DMS114 treated with DMSO at 0.1 percent for 48 hours (cell line): ENCODE data around the gene TOMM22.
"Not testable (repeated sequence)": the region's sequence is repeated elsewhere in the genome, so short reads cannot be mapped to it uniquely, and the experiment has no call there.

Experiments
- DNase-seq: peaks from one replicate; lab custom pipeline; 2025; ENCODE audit not compliant: unreplicated experiment; lab: John Stamatoyannopoulos, UW

The TOMM22 gene

DNA sequence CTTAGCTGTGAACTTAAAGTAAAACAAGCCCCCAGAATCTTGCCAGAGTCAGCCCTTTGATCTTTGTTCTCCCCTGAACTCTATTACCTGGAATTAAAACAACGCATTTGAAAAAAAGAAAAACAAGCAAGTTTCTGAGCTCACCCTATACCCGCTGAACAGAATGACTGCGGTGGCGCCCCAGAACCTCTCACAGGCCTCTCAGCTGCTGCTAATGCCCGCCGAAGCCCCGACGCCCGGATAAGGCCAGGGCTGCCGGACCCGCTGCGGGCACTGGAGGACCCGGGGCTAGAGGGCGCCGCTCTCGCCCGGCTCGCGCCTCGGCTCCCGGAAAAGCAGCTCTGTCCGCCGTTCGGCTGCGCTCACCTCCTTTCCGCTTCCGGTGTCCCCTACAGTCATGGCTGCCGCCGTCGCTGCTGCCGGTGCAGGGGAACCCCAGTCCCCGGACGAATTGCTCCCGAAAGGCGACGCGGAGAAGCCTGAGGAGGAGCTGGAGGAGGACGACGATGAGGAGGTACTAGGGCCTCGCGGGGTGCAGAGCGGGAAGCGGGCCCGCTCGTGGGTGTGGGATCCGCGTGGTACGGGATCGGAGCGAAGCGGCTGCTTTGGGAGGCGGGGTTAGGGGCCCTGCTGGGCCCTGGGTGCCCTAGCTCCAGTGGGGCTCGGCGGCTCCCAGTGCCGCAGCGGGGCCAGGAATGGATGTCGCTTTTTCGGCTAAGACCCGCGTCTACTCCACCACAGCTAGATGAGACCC lies at the start of gene TOMM22:
Gene TOMM22 (plus strand): TSS at position 376 of the 754 bp plus-strand sequence. CDS start 22 bp downstream, at position 398.
- peak; percentile 78 for DNase-seq

DNA sequence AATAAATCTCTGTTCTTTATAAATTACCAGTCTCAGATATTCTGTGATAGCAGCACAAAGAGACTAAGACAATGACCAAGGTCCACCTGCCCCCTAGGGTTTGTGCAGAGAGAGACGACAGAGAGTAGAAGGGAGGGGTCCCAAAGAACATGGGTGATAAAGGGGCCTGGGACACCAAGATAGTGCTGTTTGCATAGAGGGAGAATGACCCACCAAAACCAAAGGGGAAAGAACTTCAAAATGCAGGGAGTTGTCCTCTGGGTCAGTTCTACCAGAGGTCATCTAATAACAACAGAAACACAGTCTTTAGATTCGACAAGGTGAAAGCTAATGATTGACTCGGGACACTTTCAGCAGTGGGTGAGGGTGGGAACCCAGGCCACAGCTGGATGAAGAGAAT lies 49.2 kb upstream of the TOMM22 start:
- DNase-seq, result no peak

GRCh38 chr22:38638216-38638615 lies 43.5 kb upstream of the TOMM22 start:
- DNase-seq, result no peak

- DNase-seq, result no peak
These were observed 43.0 kb upstream of the TOMM22 start for GRCh38 chr22:38638728-38639127.

DNA sequence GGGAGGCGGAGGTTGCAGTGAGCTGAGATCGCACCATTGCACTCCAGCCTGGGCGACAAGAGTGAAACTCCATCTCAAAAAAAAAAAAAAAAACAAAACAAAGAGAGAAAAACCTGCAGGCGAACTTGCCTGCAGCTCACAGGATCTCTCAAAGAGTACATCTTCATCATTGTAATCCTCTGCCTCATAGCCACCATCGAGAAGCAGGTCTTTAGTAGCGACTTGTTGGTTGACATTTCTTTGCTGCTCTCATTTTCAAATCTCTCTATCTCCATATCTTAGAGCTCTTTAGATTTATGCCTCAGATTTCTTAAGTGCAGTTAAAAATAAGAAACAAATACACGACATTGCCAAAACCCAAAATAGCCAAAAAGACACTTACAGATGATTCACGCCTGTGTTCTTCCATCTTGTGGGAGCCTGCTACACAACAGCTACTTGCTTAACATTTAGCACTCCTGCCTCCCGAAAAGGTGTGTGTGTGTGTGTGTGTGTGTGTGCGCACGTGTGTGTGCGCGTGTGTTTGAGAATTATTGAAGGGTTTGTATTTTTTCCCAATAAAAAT lies 40.2 kb upstream of the TOMM22 start:
- DNase-seq, result no peak

DNA sequence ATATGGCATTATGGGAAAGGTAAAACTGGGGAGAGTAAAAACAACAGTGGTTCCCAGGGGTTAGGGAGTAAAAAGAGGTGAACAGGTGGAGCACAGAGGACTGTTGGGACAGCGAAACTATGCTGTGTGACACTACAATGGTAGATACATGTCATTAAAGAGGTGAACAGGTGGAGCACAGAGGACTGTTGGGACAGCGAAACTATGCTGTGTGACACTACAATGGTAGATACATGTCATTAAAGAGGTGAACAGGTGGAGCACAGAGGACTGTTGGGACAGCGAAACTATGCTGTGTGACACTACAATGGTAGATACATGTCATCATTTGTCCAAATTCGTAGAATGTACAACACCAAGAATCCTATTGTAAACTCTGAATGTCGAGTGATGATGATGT lies 37.5 kb upstream of the TOMM22 start:
- DNase-seq, result not testable (repeated sequence)

GRCh38 chr22:38645430-38645829 lies 36.3 kb upstream of the TOMM22 start:
- no peak for DNase-seq

DNA sequence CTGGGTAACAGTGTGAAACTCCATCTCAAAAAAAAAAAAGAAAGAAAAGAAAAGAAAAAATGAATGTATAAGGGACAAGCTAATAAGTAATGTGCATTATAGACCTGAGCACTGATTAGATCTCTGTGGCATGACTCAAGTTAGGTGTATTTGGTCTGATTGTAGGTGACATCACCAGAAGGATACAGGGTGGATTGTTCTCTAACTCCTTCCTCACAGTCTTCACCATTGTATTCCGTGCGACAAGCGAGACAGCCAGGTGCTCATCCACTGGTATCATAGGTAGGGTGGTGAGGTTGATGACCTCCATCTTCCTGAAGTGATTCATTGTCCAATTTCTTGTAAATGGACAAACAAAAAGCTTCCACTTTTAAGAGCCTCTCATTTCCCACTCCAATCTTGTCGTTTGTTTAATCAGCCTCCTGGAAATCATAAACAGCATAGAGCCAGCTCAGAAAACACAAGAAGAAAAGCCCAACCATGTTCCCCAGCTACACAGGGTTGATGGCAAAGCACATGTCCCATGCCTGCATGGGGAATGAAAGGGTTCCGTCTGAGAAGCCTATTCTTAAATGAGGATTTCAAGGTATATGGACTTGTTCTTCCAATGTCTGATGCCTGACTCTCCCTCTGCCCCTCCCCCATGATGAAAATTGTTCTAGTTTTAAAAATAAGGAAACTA lies 31.8 kb upstream of the TOMM22 start:
- DNase-seq, result no peak

DNA sequence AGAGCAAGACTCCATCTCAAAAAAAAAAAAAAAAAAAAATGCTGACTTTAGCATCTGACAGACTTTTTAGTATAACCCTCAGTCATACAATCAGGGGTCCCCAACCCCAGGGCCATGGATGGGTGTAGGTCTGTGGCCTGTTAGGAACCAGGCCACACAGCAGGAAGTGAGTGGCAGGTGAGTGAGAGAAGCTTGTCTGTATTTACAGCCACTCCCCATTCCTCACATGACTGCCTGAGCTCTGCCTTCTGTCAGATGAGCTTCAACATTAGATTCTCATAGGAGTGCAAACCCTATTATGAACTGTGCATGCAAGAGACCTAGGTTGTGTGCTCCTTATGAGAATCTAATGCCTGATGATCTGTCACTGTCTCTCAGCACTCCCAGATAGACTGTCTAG lies 28.9 kb upstream of the TOMM22 start:
- DNase-seq, result no peak

- no peak for DNase-seq
These were observed 28.0 kb upstream of the TOMM22 start for GRCh38 chr22:38653741-38654140.

DNA sequence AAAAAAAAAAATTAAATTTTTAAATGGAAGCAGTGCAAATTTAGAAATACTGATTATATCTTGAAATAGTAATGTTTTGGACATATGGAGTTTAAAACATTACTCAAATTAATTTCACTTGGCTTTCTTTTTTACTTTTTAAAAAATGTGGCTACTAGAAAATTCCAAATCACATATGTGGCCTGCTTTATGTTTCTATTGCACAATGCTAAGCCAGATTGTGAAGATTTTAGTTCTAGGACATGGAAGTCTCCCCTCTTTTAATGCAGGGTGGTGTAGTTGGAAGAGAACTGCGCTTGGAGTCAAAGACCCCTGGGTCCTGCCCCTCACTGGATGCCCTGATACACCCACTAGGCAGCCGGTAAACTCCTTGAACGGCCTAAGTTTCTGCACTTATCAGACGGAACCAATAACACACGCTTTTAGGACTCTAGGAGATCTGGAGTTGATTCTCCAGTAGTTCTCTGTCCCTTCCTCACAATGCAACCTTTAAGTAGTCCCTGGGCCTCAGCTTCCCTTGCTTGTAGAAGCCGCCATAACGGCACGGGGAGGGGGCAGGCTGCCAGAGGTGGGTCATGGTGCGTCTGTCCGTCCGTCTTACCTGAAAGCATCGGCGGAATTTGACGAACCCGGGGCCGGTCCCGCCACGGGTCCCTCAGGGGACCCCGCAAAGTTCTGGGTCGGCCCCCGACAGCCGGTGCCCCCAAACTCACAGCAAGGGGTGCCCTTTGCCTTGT lies 26.1 kb upstream of the TOMM22 start:
- DNase-seq, result no peak

GRCh38 chr22:38656256-38657044 lies 25.3 kb upstream of the TOMM22 start, which contains the start of the genes CBY1 and FAM227A:
CBY1 (plus strand) TSS chr22:38656638; CDS start chr22:38668055, 11,417 bp downstream.
FAM227A (minus strand) TSS chr22:38656392; CDS start chr22:38650168, 6,224 bp downstream.
- DNase-seq, result peak; percentile 83

DNA sequence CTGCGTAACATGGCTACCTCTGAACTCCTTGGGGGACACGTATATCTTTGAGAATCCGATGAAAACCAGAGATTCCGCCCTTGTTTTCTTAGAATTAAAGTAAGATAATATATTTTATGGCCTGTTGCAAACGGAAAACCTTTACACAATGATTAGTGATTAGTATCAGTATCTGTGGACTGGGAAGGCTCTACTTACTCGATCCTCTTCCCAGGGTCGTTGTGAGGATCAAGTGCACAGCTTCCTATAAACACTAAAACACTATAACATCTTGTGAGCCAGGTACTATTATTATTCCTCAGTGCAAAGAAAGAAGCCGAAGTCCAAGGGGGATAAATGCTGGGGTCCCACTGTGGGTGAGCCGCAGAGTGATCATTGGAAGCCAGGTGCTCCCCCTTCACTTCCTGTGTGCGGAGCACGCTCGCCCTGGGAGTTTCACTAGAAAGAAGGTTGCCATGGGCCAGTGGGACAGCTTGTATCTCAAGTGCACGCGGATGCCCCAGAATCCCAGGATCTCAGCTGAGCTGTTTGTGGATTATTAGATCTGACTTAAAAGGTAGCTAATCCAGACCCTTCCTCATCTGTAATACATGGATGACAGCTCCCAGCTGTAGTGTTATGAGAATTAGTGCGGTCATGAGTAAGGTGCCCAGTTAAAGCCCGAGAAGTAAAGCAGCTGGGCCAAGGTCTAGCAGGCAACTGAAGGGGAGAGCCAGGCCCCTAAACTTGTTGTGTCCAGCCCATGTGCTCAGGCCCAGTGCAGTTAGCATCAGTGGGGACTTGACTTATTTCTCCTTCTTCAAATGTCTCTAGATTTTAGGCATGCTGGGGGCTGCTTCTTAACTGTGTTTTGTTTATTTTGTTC lies 24.5 kb upstream of the TOMM22 start:
- no peak for DNase-seq

DNA sequence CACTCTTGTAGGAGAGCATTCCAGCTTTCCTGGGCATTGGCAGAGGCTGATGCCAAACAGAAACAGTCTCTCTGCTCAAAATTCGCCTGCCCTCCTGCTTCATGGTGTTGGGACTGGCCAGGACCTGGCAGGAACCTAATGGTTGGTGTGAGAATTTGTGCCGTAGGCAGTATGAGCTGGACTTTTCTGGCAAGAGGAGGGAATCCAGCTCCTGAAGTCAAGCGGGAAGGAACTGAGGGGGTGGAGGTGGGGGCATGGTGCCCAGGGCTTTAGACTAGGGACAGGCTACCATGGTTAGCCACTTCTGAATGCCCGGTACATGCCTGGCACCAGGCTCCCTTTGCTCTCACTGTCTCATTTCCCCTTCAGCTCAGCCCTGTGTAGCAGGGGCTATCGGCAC lies 6.9 kb upstream of the TOMM22 start:
- DNase-seq, result no peak

DNA sequence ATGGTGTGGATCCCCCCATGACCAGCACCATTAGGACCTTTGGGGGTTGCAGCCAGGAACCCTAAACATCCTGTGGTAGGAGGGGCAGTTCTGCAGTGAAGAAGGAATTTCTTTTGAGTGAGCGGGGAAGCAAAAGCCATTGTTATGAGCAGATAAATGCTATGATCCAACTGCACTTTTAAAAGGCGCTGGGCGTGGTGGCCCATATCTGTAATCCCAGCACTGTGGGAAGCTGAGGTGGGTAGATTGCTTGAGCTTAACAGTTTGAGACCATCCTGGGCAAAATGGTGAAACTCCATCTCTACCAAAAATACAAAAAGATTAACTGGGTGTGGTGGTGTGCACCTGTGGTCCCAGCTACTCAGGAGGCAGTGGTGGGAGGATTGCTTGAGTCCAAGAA lies 5.9 kb upstream of the TOMM22 start:
- no peak for DNase-seq

DNA sequence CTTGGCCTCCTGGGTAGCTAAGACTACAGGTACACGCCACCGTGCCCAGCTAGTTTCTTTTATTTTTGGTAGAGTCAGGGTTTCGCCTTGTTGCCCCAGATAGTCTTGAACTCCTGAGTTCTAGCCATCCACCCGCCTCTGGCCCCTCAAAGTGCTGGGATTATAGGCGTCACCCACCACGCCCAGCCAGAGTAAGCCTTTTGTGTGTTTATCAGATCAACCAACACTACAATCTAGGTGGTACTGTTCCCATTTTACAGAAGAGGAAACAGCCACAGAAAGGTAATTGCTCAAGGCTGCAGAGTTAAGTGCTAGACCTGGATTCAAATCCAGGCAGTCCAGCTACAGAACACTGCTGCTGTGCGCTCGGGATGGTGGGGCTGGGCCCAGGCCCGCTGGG lies 3.1 kb downstream of the TOMM22 start:
- no peak for DNase-seq

- no peak for DNase-seq
These were observed 4.0 kb downstream of the TOMM22 start for GRCh38 chr22:38685761-38686160.

DNA sequence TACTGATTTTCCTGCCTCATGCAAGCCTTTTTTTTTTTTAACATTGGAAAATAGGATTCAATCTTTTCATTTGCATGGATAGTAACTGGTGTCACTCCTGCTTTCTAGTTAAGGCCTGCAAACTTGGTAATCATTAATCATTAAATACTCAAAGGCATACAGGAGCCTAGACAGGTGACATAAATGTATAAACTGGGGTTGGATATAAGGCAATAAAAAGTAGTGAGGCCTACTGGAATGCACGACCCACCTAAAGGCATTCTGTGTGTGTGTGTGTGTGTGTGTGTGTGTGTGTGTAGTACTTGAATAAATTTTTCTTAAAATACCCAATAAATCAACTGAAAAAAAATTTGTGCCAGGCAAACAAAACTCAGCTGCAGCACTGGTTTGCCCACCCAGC lies 7.9 kb downstream of the TOMM22 start:
- DNase-seq, result no peak

- DNase-seq, result no peak
These were observed 12.3 kb downstream of the TOMM22 start for GRCh38 chr22:38694049-38694448.

- DNase-seq, result no peak
These were observed 13.2 kb downstream of the TOMM22 start for GRCh38 chr22:38694940-38695339.
